ENCODE data around the gene SPATS2. TPM values are rescaled to one million over a fixed set of nuclear protein-coding genes. Genes with fewer than 3 reads are reported as not detected.
A peak's percentile ranks its signal among the peaks of the same experiment; 100 is the strongest.

Gene SPATS2
- total RNA-seq, 1 donor from 2014 or later, result 69.0 TPM

DNA sequence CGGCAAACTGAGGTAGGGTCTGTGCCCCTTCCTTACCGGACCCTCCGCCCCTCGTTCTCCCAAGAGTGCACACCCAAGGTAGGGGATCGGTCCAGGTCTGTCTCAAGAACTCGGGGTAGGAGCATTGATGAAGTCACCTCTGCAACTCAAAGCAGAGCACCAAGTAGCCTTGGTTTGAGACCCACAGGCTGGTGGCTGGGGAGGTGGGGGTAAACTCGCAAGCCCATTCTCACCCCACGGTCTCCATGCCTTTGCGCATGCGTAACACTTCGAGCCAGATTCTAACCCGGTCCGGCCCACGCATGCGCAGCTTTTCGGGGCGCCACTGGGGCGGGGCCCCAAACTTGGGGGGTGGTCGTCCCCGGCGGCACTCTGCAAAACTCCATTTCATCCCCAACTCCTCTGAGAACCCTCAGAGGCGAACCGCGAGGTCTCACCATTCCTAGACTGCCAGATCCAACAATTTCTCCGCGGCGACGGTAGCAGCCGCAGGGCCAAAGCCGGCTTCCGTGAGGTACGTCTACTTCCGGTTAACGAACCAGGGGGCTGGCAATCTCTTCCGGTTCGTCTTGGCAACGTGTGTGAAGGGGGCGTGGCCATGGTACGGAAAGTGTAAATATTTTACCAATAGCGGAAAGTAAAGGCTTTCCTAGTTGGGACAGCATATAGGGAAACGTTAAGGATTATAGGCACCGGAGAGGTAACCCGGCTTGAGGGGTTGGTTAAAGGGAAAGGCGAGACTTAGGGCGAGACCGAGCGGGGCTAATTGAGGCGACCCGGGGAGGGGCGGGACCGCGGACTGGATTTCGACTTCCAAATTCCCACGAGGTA, 200.6 kb downstream of the SPATS2 start, which contains the start of gene MCRS1:
MCRS1 (minus strand) TSS at position 532 of the 831 bp plus-strand sequence. CDS start 1,411 bp downstream, outside the sequence.
- Mint-ChIP-seq H3K36me3 (peaks cover 13% of the 10 kb centered on the region), H3K4me1 (peaks cover 16% of the 10 kb centered on the region), H3K9me3 (peaks cover 3% of the 10 kb centered on the region), H3K27me3 (ENCODE audit: low read depth) (no peaks in the 10 kb centered on the region), H3K4me3 (peak within 1 kb of the TSS; percentile 97), H3K27ac (peak within 1 kb of the TSS; percentile 99)
- DNase-seq (ENCODE audit: low spot score in 2 of 2, unreplicated experiment in 2 of 2), result peak; percentile 78 to 87
- TF ChIP-seq CTCF (IDR thresholded peaks at IDR 0.05; ENCODE audit: unreplicated experiment), result no peak

- H3K4me3 Mint-ChIP-seq, result peak overlapping the region; percentile 97
- H3K27ac Mint-ChIP-seq, result peak overlapping the region; percentile 99
- peaks cover 3% of the 10 kb centered on the region for H3K9me3 Mint-ChIP-seq
- no peaks in the 10 kb centered on the region for H3K27me3 Mint-ChIP-seq (ENCODE audit: low read depth)
- no peak for DNase-seq (ENCODE audit: low spot score in 2 of 2, unreplicated experiment in 2 of 2)
- H3K4me1 Mint-ChIP-seq, result peaks cover 16% of the 10 kb centered on the region
- TF ChIP-seq CTCF (IDR thresholded peaks at IDR 0.05; ENCODE audit: unreplicated experiment), result no peak
- peaks cover 17% of the 10 kb centered on the region for H3K36me3 Mint-ChIP-seq
Observed at GRCh38 chr12:49568442-49569162, 201.3 kb downstream of the SPATS2 start.

Other genes with a start within 250 kb of the SPATS2 start
- gene TUBA1B, start 236.1 kb upstream of the SPATS2 start, total RNA-seq, result 745 to 765 TPM (median 754 TPM) in 3 replicates
- gene TUBA1A, start 178.4 kb upstream of the SPATS2 start, total RNA-seq, result 343 to 347 TPM (median 343 TPM) in 3 replicates
- 120 to 123 TPM (median 122 TPM) in 3 replicates for gene TUBA1C, start 102.4 kb upstream of the SPATS2 start, total RNA-seq
- gene PRPH, start 72.3 kb upstream of the SPATS2 start, total RNA-seq, result 0.38 TPM in 1 of 3 replicates, not detected in the others
- 29.5 to 30.8 TPM (median 29.8 TPM) in 3 replicates for gene TROAP, start 44.2 kb upstream of the SPATS2 start, total RNA-seq
- 0.20 TPM in 2 of 3 replicates, not detected in the other for gene C1QL4, start 30.3 kb upstream of the SPATS2 start, total RNA-seq
- 13.2 to 15.3 TPM (median 14.4 TPM) in 3 replicates for gene DNAJC22, start 20.6 kb upstream of the SPATS2 start, total RNA-seq
- gene KCNH3, start 171.6 kb downstream of the SPATS2 start, total RNA-seq, result 1.8 to 2.5 TPM (median 2.3 TPM) in 3 replicates
- 65.6 to 72.4 TPM (median 68.1 TPM) in 3 replicates for gene MCRS1, start 200.7 kb downstream of the SPATS2 start, total RNA-seq
- gene FAM186B, start 238.2 kb downstream of the SPATS2 start, total RNA-seq, result 0.29 to 0.50 TPM (median 0.40 TPM) in 3 replicates

Data from mesothelial cell of epicardium (in vitro differentiated cells).